Measurements from ENCODE around the gene HMG20A.

Gene HMG20A

GRCh38 chr15:77430652-77431051, 10.0 kb downstream of the HMG20A start:
- no peak for DNase-seq

DNA sequence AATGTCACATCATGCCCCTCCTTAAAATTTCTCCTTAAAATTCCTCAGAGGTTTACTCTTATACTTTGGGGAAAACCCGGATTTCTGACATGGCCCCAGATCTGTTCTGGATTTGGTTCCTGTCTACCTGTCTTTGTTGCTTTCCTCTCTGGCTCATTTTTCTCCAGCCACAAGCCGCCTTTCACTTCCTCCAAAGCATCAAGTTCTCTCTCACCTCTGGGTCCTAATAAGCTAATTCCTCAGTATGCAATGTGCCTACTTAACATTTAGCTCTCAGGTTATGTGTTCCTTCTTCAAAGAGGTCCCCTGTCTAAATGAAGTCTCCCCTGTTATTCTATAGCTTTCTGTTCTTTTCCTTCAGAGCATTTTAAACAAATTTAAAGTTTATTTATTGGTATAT, 16.1 kb downstream of the HMG20A start:
- no peak for DNase-seq

DNA sequence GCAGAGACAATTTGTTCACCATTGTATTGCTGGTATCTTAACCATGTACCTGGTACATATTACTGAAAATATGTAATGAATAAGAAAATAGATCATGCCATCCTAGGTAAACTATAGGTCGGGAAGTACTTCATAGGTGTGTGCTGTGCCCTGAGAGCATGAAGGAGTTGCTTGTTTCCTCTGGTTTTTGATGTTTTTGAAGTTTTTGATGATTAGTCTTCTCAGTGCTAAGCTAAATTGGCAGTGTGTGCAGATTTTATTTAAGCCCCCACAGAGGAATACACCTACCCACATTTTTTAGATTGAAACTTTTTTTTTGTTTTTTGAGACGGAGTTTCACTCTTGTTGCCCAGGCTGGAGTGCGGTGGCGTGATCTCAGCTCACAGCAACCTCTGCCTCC, 16.6 kb downstream of the HMG20A start:
- no peak for DNase-seq

GRCh38 chr15:77440378-77440999, 19.8 kb downstream of the HMG20A start:
- no peak for DNase-seq

DNA sequence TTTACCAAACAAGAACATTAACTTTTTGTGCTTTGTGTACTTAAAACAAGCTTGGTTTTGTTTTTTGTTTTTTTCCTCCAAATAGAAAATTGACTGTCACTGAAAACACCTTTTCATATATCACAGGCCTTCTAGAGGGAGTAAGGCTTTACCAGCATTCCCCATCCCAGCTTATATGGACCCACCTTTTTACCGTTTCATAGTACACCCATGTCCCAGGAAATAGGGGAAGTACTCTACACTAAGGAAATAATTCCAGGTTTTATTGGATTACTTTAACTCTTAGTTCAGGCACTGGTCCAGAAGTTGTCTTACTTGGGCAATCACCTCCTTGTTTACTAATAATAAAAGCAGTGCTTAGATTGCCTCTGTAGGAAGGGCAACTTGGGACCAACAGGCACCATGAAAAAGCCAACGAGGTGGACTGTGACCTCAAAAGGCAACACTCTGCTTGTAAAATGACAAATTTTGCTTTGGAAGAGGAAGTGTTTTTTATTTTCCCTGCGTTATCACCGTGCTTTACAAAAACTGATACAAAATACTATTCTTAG, 26.2 kb downstream of the HMG20A start:
- DNase-seq: no peak

- no peak for DNase-seq
These were observed 33.6 kb downstream of the HMG20A start for GRCh38 chr15:77454265-77454664.

DNA sequence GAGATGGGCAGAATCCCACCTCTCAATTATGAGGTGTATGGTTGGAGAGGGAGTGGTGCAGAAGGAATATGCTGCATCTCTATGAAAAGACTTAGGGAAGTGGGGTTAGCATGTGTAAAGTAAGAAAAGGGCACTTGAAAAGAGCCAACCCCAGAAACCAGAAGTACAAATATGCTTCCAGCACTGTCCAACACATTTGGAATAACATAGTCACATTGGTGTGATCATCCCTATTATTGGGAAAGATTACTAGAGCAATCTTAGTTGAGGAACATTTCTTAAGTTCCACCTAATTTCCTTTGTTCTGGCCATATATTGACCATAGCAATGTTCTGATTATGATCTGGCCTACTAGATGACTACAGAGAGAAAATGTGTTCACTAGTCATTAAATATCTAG, 34.3 kb downstream of the HMG20A start:
- DNase-seq: no peak

- DNase-seq: no peak
These were observed 35.1 kb downstream of the HMG20A start for GRCh38 chr15:77455696-77456321.

GRCh38 chr15:77456746-77457145, 36.1 kb downstream of the HMG20A start:
- DNase-seq: no peak

DNA sequence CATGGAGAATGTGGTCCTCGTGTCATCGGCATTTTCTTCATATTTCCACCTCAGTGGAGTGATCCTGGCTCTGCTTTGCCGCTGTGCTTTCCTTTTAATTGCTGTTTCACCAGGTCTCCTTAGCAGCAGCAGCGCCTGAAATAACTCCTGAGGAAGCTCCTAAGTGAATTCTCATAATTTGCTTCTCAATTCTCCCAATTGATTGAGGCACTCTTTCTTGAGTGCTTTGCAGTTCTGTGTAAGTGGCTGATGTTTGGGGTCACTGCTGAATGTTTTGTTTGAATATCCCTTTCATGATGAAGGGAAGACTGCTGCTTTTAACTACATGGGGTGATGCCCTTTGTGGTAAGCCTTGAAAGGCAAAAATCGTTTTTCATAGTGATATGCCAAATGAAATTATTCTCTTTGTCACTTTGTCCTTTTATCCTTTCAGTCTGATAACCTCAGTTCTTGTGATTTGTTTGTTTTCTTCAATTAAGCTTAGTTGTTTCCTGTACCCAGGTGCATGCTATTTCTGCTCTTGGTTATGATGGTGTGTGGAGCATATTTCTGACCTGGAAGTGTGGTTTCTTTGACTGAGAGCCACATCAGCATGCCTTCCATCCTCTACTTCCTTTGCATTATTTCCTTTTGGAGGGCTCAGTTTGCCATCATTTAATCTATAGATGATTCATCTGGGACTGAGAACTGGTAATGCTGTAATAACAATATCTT, 36.7 kb downstream of the HMG20A start:
- no peak for DNase-seq

GRCh38 chr15:77457905-77458265, 37.2 kb downstream of the HMG20A start:
- no peak for DNase-seq

DNA sequence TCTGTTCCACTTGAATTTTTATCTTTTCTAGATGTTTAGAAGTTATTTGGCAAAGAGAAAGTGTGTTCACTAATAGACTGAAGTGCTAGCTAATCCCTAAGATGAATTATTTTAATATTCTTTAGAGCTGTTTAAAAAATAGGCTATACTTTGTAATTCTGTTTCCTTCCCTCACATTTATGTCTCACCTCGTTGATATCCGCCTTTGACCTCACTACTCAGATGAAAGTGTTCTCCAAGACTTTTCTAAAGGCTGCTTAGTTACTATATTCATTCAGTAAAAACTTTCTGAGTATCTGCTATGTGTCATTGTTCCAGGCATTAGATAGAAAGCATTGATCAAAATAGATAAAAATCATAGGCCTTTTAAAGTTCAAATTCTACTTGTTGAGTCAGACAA, 38.3 kb downstream of the HMG20A start:
- no peak for DNase-seq

- no peak for DNase-seq
These were observed 40.8 kb downstream of the HMG20A start for GRCh38 chr15:77461486-77461885.

DNA sequence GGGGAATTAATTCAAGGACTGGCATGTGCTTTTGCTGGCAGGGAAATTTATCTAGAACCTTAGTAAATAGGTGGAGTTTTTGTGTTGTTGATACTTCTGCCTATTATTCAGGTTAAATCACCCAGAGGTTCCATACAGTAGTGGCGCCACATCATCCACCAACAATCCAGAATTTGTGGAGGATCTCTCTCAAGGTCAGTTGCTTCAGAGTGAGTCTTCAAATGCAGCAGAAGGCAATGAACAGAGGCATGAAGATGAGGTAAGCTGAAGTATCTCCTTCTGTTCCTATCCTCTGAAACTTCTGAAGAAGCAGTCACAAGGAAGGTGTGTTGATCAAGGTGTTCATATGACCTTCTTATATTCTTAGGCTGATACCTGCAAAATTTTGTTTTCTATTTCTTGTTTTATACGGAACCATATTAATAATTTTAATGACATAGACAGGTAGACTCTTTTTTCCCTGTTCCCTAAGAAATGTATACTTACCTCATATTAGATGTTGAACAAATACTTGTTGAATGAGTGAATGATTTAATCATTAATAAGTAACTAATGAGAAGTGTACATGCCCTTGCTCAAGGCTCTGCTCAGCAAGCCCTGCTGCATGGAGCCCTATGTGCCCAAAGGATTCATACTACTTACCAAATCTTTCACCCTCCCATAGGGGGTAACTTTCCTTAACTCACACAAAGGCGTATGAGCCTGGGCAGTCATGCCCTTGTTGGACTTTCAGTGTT, 43.6 kb downstream of the HMG20A start:
- DNase-seq: no peak

DNA sequence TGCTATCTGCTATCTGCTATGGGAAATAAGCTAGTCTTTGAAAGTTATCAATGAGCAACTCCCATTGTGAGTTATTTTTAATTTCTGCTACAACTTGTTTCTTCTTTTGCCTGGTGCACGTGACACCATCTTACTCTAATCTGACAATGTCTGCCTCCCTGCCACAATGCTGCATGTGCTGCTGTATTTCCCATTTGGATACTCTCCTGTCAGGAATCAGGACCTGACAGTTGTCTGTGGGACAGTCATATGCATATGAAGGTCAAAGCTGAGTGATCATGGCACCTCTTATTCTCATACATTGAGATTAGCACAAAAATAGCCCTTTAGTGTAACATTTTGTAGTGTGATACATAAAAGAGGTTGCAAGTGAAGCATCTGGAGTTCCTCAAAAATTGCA, 45.8 kb downstream of the HMG20A start:
- no peak for DNase-seq

DNA sequence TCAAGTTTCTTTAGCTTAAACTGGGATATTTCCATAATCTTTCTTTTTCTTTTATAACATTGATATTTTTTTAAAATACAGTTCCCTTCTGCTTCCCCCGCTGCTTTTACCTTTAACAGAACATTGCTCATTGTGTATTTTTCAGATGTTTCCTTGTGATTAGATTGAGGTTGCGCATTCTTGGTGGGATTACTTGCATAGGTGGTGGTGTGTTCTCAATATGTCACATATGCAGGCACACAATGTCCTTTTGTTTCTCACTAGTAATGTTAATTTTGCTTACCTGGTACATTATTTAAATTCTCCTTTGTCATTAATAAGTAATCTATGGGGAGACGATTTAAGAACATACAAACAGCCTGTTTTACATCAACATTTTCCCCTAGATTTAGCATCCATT, 48.2 kb downstream of the HMG20A start:
- no peak for DNase-seq

- no peak for DNase-seq
These were observed 49.5 kb downstream of the HMG20A start for GRCh38 chr15:77470235-77470634.

- DNase-seq: no peak
These were observed 52.6 kb downstream of the HMG20A start for GRCh38 chr15:77473328-77473727.

DNA sequence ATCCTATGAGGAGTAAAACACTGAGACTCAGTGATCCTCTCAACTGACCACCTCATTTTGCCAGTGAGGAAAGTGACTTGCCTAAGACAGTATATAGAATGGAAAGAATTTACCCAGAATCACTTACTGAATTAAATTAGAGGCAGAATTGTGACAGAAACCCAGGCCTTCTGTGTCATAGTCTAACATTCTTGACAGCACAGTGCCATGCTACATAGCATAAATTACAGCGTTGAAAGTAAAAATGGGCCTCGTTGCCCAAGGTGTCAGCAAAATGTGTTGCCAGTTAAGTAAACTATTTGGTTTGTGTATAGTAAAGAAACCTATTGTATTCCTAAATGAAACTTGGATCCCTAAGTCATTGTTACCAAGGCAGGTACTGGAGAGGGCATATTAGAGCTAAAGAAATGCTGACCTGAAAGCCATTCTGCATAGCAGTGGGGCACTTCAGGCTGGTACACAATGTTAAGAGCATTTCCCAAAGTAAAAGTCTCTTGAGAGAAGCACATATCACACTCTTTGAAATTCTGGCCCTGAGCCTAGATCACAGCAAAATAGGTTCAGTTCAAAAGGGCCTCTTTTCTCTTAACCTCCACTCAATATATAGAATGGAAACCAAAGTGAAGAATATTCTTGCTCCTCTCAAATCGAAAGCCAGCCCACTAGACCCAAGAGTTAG, 53.8 kb downstream of the HMG20A start:
- DNase-seq: no peak

GRCh38 chr15:77475001-77475400, 54.3 kb downstream of the HMG20A start:
- no peak for DNase-seq

DNA sequence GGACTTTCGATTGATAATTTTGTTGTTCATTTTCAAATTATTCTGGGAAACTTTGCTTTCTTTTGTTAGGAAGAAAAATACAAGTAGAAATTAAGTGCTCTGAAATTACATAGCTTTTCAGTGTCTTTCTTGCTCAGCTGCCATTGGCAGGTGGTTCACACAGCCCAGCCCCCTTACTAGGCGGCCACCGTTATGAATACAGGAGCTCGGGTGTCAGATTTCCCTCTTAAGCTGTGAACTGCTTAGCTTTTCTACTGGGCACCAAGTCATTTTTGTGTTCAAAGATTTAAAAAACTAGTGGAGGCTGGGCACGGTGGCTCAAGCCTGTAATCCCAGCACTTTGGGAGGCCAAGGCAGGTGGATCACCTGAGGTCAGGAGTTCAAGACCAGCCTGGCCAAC, 55.2 kb downstream of the HMG20A start:
- no peak for DNase-seq

DNA sequence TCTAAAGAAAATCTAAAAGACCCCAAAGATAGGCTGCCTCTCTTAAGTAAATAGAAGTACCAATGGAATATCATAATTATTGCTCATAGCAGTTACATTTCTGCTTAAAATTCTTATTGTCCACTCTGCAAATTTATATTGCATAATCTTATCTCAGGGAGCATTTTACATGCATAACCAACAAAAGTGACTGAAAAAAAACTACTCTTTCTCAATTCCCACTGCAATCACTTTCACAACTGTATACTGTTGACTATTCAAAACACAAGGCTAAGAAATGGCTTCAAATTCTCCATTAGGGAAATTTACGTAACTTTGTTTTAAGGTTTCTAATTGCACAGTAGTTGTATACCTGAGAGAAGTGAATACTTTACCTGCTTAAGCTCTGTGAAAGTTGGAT, 56.3 kb downstream of the HMG20A start:
- DNase-seq: no peak

- DNase-seq: no peak
These were observed 57.4 kb downstream of the HMG20A start for GRCh38 chr15:77478051-77478450.

Data from activated CD4-positive, alpha-beta T cell treated with anti-CD3 and anti-CD28 coated beads for 4 hours (primary cell).